HAP-1 (cell line): ENCODE data around the gene FANK1.
"Not testable (repeated sequence)": the region's sequence is repeated elsewhere in the genome, so short reads cannot be mapped to it uniquely, and the experiment has no call there.

Experiments
- DNase-seq, 2 experiments: peaks; one replicate each; pipeline ENCODE4 v3.0.0-alpha.2; 2016 to 2020; ENCODE audit warnings: low spot score in 2 of 2
- H3K27me3 ChIP-seq: fragments of 250-450 bp; sonication (Bioruptor Pico); 2 replicates; pipeline ENCODE4 v1.5.1; 2020; ENCODE audit warnings: low read depth, mild to moderate bottlenecking, moderate library complexity
- H3K36me3 ChIP-seq: fragments of 250-450 bp; sonication (Bioruptor Pico); replicated peaks from 2 replicates; pipeline ENCODE4 v1.5.1; 2020; ENCODE audit warnings: mild to moderate bottlenecking
- H3K4me1 ChIP-seq: fragments of 250-450 bp; sonication (Bioruptor Pico); 2 replicates; pipeline ENCODE4 v1.5.1; 2020; ENCODE audit warnings: mild to moderate bottlenecking
- H3K4me3 ChIP-seq: fragments of 250-450 bp; sonication (Bioruptor Pico); 2 replicates; pipeline ENCODE4 v1.5.1; 2020; ENCODE audit warnings: mild to moderate bottlenecking, moderate library complexity
- H3K9me3 ChIP-seq: fragments of 250-450 bp; sonication (Bioruptor Pico); 2 replicates; pipeline ENCODE4 v1.5.1; 2020; ENCODE audit warnings: mild to moderate bottlenecking, moderate library complexity
- in situ Hi-C: fragments of 300-500 bp; cut with MboI; formaldehyde crosslinking; loops from 3 replicates; pipeline ENCODE4 v1.14.3; 2020; ENCODE audit warnings: low sequenced_read_pairs, inconsistent platforms, mixed read lengths

Gene FANK1

GRCh38 chr10:126043389-126043788, 147.0 kb downstream of the FANK1 start:
- H3K4me1 ChIP-seq: peaks cover 17% of the 10 kb centered on the region
- H3K36me3 ChIP-seq: no peaks in the 10 kb centered on the region
- no peak overlapping the region for H3K4me3 ChIP-seq
- no peaks in the 10 kb centered on the region; the same call in 1 of the 2 replicates for H3K9me3 ChIP-seq
- in situ Hi-C loops: no loop called here
- no peaks in the 10 kb centered on the region for H3K27me3 ChIP-seq
- DNase-seq: no peak

DNA sequence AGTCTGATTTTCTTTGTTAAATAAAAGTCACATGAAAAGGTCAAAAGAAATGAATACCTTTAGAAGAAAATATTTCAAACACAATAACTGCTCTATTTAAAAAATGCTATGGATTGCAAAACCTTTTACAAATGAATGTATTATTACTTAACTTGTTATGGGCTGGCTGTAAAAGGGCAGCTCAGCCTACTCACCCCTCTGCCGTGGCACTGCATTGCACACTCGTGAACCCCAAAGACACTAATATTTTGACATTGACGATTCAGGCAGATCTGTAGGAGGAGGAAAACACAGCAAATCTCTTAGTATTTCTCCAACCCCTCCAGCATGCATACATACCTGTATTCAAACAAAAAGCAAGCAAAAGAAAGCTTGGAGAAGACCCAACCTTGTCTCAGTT, 149.5 kb downstream of the FANK1 start:
- H3K4me1 ChIP-seq: peaks cover 17% of the 10 kb centered on the region
- DNase-seq: peak in 1 of 2 experiments; percentile 31
- H3K4me3 ChIP-seq: no peak overlapping the region
- H3K36me3 ChIP-seq: no peaks in the 10 kb centered on the region
- in situ Hi-C loops: no loop called here
- H3K27me3 ChIP-seq: no peaks in the 10 kb centered on the region
- no peaks in the 10 kb centered on the region; the same call in 1 of the 2 replicates for H3K9me3 ChIP-seq

DNA sequence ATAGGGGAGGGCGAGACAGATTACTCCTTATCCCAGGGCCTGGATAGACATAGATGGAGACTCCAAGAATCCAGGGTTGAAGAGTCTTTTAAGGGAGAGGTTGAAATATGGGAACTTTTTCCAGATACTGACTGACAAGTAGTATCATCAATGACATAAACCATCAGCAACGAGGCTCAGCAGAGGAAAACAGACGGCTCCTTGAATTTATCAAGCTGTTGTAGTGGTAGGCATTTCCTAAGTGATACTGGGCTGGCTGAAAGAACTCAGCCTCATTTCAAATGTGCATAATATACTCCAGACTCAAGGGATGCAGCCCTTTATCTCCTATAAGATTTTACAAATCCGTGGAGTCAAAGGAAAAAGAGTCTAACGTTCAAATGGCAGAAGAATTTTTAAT, 150.5 kb downstream of the FANK1 start:
- in situ Hi-C loops: no loop called here
- Histone ChIP-seq H3K27me3 (no peaks in the 10 kb centered on the region), H3K36me3 (no peaks in the 10 kb centered on the region), H3K4me1 (peaks cover 17% of the 10 kb centered on the region), H3K4me3 (no peak overlapping the region), H3K9me3 (no peaks in the 10 kb centered on the region; the same call in 1 of the 2 replicates)
- DNase-seq: no peak

DNA sequence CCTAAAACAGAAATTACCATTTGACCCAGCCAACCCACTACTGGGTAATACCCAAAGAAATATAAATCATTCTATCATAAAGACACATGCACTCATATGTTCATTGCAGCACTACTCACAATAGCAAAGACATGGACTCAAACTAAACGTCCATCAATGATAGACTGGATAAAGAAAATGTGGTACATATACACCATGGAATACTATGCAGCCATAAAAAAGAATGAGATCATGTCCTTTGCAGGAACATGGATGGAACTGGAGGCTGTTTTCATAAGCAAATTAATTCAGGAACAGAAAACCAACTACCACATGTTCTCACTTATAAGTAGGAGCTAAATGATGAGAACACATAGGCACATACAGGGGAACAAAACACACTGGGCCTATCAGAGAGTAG, 151.4 kb downstream of the FANK1 start:
- H3K27me3 ChIP-seq, DNase-seq, H3K9me3 ChIP-seq, H3K36me3 ChIP-seq, in situ Hi-C loops, H3K4me3 ChIP-seq: not testable (repeated sequence)
- H3K4me1 ChIP-seq: peaks cover 15% of the 10 kb centered on the region

GRCh38 chr10:126049759-126050700, 153.7 kb downstream of the FANK1 start:
- Histone ChIP-seq H3K27me3 (no peaks in the 10 kb centered on the region), H3K36me3 (no peaks in the 10 kb centered on the region), H3K4me1 (peaks cover 14% of the 10 kb centered on the region), H3K9me3 (no peaks in the 10 kb centered on the region; the same call in 1 of the 2 replicates), H3K4me3 (no peak overlapping the region)
- in situ Hi-C loops: no loop called here
- DNase-seq: no peak

DNA sequence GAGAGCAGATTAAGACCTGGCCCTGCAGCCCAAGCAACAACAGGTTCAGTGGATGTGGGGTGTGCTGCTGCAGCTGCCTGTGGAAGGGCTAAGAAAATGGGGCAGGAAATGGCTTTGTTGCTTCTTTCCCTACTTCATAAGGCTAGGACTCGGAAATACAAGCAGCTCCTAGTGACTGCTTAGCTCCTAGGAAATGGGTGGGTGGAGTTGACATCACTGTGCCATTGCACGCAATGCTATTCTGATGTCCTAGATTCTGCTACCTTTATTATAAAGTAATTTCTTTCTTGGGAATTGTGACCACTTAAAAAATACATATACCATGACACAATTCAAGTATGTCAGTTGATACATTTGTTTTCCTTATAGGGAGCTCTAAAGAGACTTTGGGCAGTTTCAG, 155.8 kb downstream of the FANK1 start:
- Histone ChIP-seq H3K36me3 (no peaks in the 10 kb centered on the region), H3K9me3 (no peaks in the 10 kb centered on the region), H3K4me1 (no peaks in the 10 kb centered on the region), H3K27me3 (no peaks in the 10 kb centered on the region), H3K4me3 (no peak overlapping the region)
- no peak for DNase-seq
- in situ Hi-C loops: no loop called here

GRCh38 chr10:126054191-126054590, 157.8 kb downstream of the FANK1 start:
- no peaks in the 10 kb centered on the region for H3K27me3 ChIP-seq
- H3K4me3 ChIP-seq: no peak overlapping the region
- no peak for DNase-seq
- no peaks in the 10 kb centered on the region; the same call in 1 of the 2 replicates for H3K4me1 ChIP-seq
- no peaks in the 10 kb centered on the region for H3K9me3 ChIP-seq
- in situ Hi-C loops: no loop called here
- no peaks in the 10 kb centered on the region for H3K36me3 ChIP-seq

DNA sequence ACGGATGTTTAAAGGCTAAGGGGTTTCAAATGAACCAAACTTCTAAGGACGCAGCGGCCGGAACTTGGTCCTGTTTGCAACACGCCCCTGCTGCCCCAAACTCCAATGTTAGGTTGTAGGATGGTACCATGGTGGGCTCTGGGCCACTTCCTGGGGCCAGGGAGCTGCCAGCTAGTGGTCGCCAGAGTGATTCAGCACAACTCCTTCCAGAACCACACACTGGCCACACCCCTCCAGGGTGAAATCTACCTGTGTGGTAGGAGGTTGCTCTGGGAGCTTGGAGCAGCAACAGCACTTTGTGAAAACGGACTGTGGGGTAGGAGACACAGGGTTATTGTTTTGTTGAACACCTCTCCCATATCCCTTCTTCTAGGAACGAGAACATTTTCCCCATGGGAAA, 161.1 kb downstream of the FANK1 start:
- in situ Hi-C loops: no loop called here
- Histone ChIP-seq H3K36me3 (no peaks in the 10 kb centered on the region), H3K4me3 (no peak overlapping the region), H3K27me3 (no peaks in the 10 kb centered on the region), H3K4me1 (no peaks in the 10 kb centered on the region; the same call in 1 of the 2 replicates), H3K9me3 (no peaks in the 10 kb centered on the region)
- no peak for DNase-seq

DNA sequence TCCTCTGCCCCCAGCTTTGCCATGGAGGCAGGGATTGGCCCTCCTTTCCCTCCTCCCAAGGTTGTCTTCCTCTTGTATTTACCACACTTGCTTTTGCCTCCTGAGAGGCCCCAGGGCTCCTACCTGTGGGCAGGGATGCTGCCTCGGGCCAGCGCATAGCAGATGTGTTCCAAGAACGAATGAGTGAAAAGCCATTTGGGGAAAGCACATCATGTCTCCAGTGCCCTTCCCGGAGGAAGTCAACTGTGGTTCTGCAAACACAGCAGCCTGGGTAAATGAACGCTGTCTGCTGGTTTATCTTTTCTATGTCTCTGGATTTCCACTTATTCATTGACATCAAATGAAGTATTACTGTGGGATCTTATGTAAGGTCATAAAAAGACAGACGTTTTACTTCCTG, 161.7 kb downstream of the FANK1 start:
- Histone ChIP-seq H3K36me3 (no peaks in the 10 kb centered on the region), H3K9me3 (no peaks in the 10 kb centered on the region), H3K27me3 (no peaks in the 10 kb centered on the region), H3K4me1 (no peaks in the 10 kb centered on the region; the same call in 1 of the 2 replicates), H3K4me3 (no peak overlapping the region)
- in situ Hi-C loops: no loop called here
- no peak for DNase-seq

- Histone ChIP-seq H3K4me3 (no peak overlapping the region), H3K4me1 (no peaks in the 10 kb centered on the region; the same call in 1 of the 2 replicates), H3K36me3 (no peaks in the 10 kb centered on the region), H3K27me3 (no peaks in the 10 kb centered on the region), H3K9me3 (no peaks in the 10 kb centered on the region)
- no peak for DNase-seq
- in situ Hi-C loops: no loop called here
Observed at GRCh38 chr10:126058507-126058906, 162.1 kb downstream of the FANK1 start.
